ENCODE measurements around the gene SUPT4H1.
A peak's percentile ranks its signal among the peaks of the same experiment; 100 is the strongest.

GRCh38 chr17:58330997-58331814, 20.8 kb downstream of the SUPT4H1 start:
- no peak for TF ChIP-seq EZH2 (IDR thresholded peaks at IDR 0.05)
- TF ChIP-seq POLR2AphosphoS5 (IDR thresholded peaks at IDR 0.05; ENCODE audit: borderline replicate concordance, low read depth, low read length): peak; percentile 68
- no peak for TF ChIP-seq FOXP2 (optimal IDR thresholded peaks at IDR 0.05; ENCODE audit: control extremely low read depth, extremely low read length, insufficient read depth)
